Superior temporal gyrus (tissue), 1 donor: ENCODE measurements around the gene SCUBE2.

Source experiments
- DNase-seq: peaks from one replicate; pipeline ENCODE4 v3.0.0-alpha.2; 2016; ENCODE audit errors: extremely low spot score

Gene SCUBE2

DNA sequence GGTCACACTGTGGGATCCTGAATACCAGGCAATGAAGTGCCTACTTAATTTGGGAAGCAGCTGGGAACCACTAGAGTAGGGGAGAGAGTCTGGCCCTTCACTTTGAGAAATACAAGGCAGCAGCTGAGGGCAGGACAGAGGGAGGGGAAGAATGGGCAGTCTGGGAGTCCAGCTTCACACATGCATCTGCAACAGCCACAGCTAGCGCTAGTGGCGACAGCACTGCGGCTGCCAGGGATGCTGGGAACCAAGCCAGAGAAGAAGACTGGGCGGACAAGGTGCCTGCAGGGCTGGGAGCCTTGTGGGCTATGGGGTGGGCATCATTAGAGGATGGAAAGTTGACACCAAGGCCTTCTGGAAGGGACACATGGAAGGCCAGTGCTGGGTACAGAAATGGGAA, 15.8 kb downstream of the SCUBE2 start:
- no peak for DNase-seq

DNA sequence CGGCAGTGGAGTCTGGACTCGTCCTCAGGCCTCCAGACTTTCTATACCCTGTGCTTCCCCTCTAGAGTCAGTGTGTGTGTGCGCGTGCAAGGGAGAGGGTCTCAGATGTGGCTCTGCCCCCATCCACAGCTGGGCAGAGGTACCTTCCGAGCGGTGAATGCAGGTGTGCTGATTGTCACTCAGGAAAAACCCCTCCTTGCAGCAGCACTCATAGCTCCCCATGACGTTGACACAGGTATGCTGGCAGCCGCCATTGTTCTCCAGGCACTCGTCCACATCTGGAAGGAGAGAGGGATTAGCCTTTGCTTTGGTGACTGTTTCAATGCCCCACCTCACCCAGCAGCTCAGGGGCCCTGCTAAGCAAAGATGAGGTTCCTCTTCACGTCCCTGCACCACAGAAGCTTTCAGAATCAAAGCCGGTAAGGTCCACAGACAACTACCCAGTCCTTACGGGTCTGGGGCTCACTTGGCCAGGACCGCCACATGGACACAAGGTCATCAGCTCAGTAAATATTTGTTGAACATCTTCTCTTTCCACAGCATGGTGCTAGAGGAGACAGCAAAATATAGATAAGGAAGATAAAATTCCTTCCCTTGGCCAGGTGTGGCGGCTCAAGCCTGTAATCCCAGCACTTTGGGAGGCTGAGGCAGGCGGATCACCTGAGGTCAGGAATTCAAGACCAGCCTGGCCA, 16.9 kb downstream of the SCUBE2 start:
- DNase-seq, result no peak

DNA sequence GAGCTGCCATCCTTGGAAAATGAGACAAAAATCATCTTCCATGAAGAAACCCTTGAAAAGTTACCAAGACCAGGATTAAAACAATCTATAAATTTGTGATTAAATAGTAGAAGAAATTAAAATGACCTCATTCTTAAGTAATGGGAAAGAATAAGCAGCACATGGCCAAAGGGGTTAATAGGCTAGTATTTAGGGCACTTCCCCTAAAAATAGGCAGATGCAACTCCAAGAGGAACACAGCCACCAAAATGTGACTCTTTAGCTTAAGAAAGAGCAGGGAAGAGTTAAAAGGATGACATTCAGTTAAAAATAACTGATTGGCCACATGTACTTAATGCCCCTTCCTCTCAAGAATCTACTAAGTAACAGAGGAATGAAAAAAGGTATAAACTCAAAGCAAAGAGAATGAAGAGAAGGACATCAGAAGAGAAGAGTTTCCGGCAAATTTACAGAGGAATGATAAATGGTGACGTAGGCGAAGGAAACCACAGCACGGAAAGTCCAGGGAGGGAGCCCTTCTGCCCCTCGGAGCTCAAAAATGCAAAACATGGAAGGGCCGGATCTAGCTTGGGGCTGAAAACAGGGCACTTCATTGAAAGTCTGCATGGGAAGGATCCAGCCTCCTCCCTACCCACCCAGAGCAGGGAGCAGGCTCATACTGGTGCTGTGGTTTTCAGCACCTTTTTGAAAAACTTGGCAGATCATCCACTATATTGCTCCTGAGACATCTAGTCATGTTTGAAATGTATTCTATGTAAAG, 17.8 kb downstream of the SCUBE2 start:
- no peak for DNase-seq

DNA sequence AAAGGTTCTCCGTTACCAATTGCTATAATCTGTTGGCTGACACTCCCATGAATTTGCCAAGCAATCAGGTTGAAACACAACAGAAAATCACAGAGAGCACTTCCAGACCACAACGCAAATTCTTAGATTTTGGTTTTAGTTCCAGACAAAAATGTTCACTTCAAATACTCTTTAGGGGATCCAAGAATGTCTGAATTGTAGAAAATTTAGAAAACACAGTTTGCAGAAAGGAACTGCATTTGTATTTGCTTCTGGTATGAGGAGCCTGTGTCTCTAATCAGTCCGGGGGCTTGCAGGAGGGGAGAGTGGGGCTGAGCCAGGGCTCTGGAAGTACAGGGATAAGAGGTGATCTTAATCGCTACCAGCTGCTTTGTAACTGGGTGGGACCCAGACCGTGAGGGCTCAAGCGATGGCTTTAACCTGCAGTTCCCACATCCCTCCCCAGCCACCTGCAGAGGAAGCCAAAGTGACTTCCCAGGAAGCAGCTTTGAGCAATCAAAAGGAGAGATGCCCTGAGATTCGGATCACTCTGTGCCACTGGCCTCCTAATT, 18.7 kb downstream of the SCUBE2 start:
- DNase-seq, result no peak

DNA sequence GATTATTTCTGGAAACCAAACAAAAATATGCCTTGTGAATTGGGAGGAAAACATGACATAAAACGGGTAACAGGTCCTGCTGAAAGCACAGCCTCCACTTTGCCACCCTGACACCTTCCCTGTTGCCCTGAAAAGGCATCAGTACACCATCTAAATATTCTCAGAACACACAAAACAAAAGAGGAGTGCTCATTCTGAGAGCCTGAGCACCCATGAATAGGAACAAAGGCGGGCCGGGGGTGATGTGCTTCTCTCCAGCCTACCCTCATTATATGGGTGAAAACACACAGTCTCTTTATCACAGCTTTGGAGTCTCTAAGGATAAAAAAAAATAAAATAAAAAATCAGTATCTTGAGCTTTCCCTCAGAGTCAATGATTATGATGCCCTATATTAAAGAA, 19.7 kb downstream of the SCUBE2 start:
- DNase-seq, result no peak

- DNase-seq, result no peak
Observed at GRCh38 chr11:9070749-9071491, 20.5 kb downstream of the SCUBE2 start.

GRCh38 chr11:9069862-9070470, 21.4 kb downstream of the SCUBE2 start:
- no peak for DNase-seq

GRCh38 chr11:9069256-9069655, 22.1 kb downstream of the SCUBE2 start:
- DNase-seq, result no peak

DNA sequence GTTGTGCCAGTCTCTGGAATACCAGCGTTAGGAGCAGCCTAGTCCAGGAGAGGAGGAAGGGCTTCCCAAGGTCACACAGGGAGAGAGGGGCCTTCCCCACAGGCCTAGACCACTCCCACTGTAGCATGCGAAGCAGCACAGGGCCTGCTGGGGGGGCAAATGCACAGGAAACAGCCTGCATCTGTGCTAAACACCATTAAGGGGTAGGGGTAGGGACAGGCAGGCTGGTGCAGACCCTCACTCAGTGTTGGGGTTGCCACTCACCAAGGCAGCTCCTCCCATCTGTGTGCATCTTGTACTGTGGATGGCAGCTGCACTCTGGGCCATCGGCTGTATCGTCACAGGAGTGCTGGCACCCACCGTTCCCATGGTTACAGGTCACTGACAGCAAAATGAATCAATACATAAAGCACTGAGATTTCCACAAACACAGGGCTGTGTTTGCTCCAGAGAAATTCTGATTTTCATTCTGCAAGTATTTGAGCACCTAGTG, 24.9 kb downstream of the SCUBE2 start:
- DNase-seq, result no peak

DNA sequence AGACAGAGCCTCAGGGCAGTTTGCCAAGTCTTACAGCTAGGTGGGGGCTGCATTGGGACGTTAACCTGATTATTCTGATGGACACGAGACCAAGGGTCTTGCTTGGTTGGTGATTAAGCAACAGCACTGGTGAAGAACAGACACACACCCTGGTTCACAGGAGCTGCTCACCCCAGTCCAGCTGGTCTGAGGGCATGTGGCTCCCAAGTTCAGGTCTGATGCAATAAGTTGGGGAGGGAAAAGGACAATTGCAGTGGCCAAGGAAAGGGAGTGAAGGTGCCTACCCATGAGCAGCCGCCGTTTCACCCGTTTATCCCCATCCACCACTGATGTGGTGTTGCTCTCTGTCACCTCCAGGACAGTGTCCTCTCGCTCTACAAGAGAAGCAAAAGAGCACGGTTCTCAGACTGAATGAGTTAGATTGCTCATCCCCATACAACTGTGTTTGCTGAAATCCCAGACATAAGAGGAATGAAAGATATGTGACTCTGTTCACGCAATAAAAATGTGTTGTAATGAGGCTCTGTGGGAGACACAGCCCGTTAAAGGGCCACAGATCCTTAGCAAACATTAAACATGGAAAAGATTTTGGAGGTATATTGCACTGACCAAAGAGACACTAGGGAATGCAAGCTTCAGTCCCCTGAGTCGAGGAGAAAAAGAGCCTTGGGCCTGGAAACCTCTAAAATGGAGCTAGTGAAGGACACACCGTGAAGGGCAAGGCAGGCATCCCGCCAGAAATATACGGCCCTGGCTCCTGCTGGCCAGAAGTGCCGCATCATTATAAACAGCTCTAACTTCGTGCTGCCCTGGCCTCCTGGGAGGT, 25.6 kb downstream of the SCUBE2 start:
- DNase-seq, result no peak

- DNase-seq, result no peak
Observed at GRCh38 chr11:9061807-9062206, 29.6 kb downstream of the SCUBE2 start.

GRCh38 chr11:9060700-9061111, 30.7 kb downstream of the SCUBE2 start:
- DNase-seq, result no peak

DNA sequence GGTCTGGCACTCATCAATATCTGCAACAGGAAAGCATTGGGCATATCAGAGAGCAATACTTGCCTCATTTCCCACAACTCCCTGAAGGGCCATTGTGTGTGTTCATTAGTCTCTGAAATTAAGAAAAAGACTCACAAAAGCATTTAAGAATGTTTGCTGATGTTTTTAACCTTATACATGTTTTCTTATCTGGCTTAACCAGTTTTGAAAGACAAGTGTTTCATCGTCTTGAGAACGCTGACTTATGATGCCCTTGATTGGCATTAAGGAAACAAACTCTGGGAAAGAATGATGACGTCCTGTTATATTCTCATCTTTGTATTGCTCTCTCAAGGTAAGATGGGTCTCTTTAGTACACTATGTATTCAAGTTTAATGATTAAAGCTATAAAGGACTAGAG, 32.0 kb downstream of the SCUBE2 start:
- no peak for DNase-seq

DNA sequence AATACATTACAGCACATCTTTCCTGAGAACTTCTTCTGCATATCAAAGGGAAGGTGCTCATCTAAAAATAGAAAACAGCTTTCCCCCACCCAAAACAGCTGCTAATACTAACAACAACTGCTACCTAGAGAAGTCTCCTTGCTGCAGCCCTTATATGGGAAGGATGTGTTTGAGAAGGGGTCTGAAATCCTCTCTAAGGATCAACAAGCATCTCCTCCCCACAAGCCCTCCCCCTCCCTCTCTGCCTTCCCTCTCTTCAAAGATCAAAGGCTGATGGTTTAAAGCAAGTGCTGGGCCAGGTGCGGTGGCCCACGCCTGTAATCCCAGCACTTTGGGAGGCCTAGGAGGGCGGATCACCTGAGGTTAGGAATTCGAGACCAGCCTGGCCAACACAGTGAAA, 33.5 kb downstream of the SCUBE2 start:
- DNase-seq, result no peak

DNA sequence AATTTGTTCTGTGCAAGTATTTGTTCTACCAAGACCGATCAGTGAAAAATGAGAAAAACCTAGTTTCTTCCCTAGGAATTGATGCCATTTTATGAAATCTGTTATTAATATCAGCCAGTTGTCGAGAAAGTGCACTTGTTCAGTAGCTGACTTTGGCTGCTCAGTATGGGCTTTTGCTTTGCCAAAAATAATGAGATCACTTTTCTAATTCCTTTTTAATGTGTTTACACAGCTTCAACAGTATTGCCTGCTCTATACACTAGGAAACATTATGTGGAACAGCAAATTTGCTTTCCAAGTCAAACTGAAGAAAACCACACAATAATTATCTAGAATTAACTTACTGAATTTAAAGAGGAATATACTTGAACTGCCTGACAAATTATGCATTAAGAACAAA, 34.4 kb downstream of the SCUBE2 start:
- DNase-seq, result no peak

DNA sequence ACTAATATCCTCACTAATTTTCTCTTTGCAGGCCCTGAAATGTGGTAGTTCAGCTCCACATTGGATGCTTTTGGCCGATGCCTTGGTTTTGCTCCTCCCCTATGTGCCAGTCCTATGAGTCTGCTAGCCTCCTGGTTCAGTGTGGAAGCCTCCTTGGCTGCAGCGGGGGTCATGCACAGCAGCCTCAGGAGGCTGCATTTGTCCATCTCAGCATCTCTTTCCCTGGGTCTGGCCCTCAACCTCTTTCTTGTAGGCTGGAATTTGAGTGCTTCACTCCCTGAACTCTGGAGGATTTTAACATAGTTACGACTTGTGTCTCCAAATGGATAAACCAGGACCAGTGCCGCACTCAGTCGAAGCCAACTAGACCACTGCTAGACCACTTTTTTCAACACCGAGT, 34.9 kb downstream of the SCUBE2 start:
- no peak for DNase-seq

DNA sequence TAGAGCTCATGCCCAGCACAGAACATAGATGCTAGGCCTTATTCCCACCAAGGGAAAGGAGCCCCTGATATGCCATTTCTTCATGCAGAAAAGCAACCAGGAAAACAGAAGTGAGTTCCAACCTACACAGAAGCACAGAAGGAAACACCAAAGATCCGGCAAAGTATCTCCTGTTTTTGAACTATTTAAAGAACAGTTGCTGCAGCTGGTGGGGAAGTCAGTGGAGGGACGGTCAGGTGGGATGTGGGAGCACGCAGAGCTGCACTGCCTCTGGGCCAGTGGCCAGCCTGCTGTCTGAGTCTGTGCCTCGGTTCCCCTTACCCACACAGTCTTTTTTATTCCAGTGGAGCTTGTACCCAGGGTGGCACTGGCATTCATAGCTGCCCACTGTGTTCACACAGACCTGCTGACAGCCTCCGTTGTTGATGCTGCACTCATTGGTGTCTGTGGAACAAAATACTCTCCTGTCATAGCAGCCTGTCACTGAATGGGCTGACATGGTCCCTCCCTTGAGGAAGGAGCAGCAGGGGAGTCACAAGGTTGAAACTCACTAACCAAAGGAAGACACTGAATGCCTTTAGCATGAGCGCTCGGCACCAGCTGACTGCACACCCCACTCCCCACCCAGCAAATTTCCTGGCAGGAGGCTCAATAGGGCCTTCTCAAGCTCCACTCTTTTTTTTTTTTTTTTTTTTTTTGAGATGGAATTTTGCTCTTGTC, 37.9 kb downstream of the SCUBE2 start:
- no peak for DNase-seq

DNA sequence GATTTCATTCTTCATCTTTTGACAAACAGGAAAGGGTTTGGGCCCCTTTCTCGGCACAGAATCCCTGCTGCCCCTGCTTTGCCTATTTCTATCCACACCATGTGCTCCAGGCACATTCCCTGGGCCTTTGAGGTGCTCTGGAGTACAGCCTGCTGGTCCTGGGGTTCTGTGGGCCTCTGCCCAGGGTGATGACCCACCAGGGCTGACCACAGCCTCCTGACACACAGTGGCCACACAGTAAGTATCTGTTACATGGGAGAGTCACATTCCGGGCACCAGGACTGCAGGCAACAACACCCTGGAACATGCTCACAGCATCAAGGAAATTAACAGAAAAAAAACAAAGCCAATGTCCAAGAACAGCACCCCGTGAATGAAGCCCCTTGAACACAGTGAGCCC, 39.1 kb downstream of the SCUBE2 start:
- no peak for DNase-seq

GRCh38 chr11:9049959-9050358, 41.4 kb downstream of the SCUBE2 start:
- no peak for DNase-seq

DNA sequence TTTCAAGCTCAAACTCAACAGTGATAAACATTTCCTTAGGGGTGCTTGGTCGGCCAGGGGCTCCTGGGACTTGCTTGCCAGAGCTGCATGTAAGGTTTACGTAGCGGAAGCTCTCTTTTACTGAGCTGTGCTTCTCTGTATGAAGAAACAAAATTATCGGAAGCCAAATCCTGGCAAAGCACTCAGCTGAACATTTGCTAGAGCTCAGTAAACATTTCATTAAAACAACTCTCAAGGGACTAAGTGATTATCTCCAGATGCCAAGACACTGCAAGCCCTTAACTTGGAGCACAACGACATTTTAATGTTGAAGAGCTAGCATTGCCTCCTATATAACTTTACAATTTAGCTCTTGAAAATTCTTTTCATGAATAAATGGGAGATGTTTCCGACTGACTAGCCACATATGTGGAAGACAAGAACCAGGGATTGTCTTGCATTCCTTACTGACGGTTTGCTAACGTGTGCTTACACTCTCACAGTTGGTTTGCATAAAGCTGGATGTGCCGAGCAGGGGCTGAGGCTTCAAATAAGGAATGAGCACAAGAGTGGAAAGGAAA, 43.4 kb downstream of the SCUBE2 start:
- no peak for DNase-seq
